HepG2 (cell line): Measurements from ENCODE around the gene PRKCE. TPM values are rescaled to one million over a fixed set of nuclear protein-coding genes. Genes with fewer than 3 reads are reported as not detected.

ENCODE experiments used
- ATAC-seq: fragments of 200-7000 bp; cut with Tn5 transposase; 3 replicates; pipeline ENCODE4 v1.9.1; 2020; ENCODE audit warnings: mild to moderate bottlenecking, moderate library complexity
- BruUV-seq: library from RNA; stranded (reverse); fragments of 400-500 nt; replicated peaks from 2 replicates; lab custom pipeline; 2021; lab: Mats Ljungman, UMichigan
- CTCF ChIA-PET: fragments of 300-600 bp; formaldehyde crosslinking; extraction: SDS; loops from one replicate; lab custom pipeline; 2021; ENCODE audit warnings: low total read pairs, inconsistent platforms, low intra/inter-chr PET ratio; lab: Yijun Ruan, JAX
- POLR2A ChIA-PET: fragments of 350-600 bp; sonication (Branson Sonifier 250); formaldehyde crosslinking; loops from one replicate; lab custom pipeline; 2020; ENCODE audit warnings: antibody characterized with exemption, inconsistent platforms; lab: Yijun Ruan, JAX
- DNase-seq: peaks from one replicate; pipeline ENCODE4 v3.0.0-alpha.2; 2015; ENCODE audit warnings: low spot score
- FAIRE-seq: peaks from 3 replicates; lab custom pipeline; 2011; peaks lifted over from hg19 to GRCh38; lab: Jason Lieb, UNC
- H2AFZ ChIP-seq: one replicate; pipeline ENCODE4 v1.6.1; 2011; ENCODE audit warnings: low read length, inconsistent platforms
- H3K27ac ChIP-seq: fragments of 300-600 bp; 3 replicates; pipeline ENCODE4 v1.8.0; 2011; ENCODE audit warnings: mixed run types, mild to moderate bottlenecking, mixed read lengths, low read length, inconsistent platforms; ENCODE audit not compliant: insufficient read depth; ENCODE audit errors: extremely low read length
- H3K27me3 ChIP-seq, 2 experiments: fragments of 200-600 bp in 1 of 2; 2 replicates in 1 of 2; 3 replicates in 1 of 2; pipeline versions ENCODE4 v1.6.0 to v1.8.0; 2011; ENCODE audit warnings: low read length in 2 of 2, mild to moderate bottlenecking in 2 of 2, moderate library complexity in 2 of 2, inconsistent platforms in 1 of 2; ENCODE audit not compliant: insufficient read depth in 2 of 2, control insufficient read depth in 1 of 2
- H3K36me3 ChIP-seq, 2 experiments: fragments of 200-600 bp in 1 of 2; replicated peaks in 1 of 2; 2 replicates in 1 of 2; 3 replicates in 1 of 2; pipeline versions ENCODE4 v1.5.1 to v1.8.0; 2011; ENCODE audit warnings: low read length in 2 of 2, inconsistent platforms in 1 of 2; ENCODE audit not compliant: insufficient read depth in 2 of 2, control insufficient read depth in 1 of 2
- H3K4me1 ChIP-seq: 2 replicates; pipeline ENCODE4 v1.5.1; 2012; ENCODE audit warnings: low read length, inconsistent platforms; ENCODE audit not compliant: insufficient read depth
- H3K4me2 ChIP-seq: 2 replicates; pipeline ENCODE4 v1.6.0; 2011; ENCODE audit warnings: low read depth, low read length, inconsistent platforms
- H3K4me3 ChIP-seq, 3 experiments: fragments of 200-600 bp in 1 of 3; sonication (generic), shearing (Covaris generic) in 1 of 3; replicated peaks in 1 of 3; 2 replicates each; pipeline ENCODE4 v1.5.1; 2011 to 2016; ENCODE audit warnings: low read length in 3 of 3, inconsistent platforms in 2 of 3, low read depth in 2 of 3, mild to moderate bottlenecking in 2 of 3, control low read depth in 1 of 3, mixed read lengths in 1 of 3; ENCODE audit not compliant: insufficient read depth in 1 of 3
- H3K79me2 ChIP-seq: one replicate; pipeline ENCODE4 v1.6.1; 2011; ENCODE audit warnings: low read length, inconsistent platforms; ENCODE audit not compliant: insufficient read depth
- H3K9ac ChIP-seq: 2 replicates; pipeline ENCODE4 v1.6.0; 2011; ENCODE audit warnings: mild to moderate bottlenecking, low read depth, low read length, inconsistent platforms; ENCODE audit not compliant: insufficient read depth
- H3K9me3 ChIP-seq: 2 replicates; pipeline ENCODE4 v1.5.1; 2012; ENCODE audit warnings: mild to moderate bottlenecking, low read length
- H4K20me1 ChIP-seq: 2 replicates; pipeline ENCODE4 v1.6.0; 2011; ENCODE audit warnings: inconsistent platforms, mild to moderate bottlenecking, low read length, moderate library complexity; ENCODE audit not compliant: insufficient read depth
- ATAD3A ChIP-seq: sonication (generic); formaldehyde crosslinking; IDR thresholded peaks from 2 replicates; pipeline ENCODE4 v1.4.0; 2020; ENCODE audit warnings: missing genetic modification reagents
- ATM ChIP-seq: fragments of 450-650 bp; IDR thresholded peaks from 2 replicates; pipeline ENCODE4 v1.7.1; 2017; ENCODE audit warnings: mild to moderate bottlenecking, borderline replicate concordance
- BHLHE40 ChIP-seq: IDR thresholded peaks from 2 replicates; pipeline ENCODE4 v1.6.1; 2011; ENCODE audit warnings: low read length, improper control_type of control experiment
- FOXA3 ChIP-seq: IDR thresholded peaks from 2 replicates; pipeline ENCODE4 v1.6.1; 2016; ENCODE audit warnings: missing genetic modification reagents, missing compliant biosample characterization
- NFYB ChIP-seq: sonication (generic); formaldehyde crosslinking; IDR thresholded peaks from 2 replicates; pipeline ENCODE4 v1.4.0; 2020; ENCODE audit warnings: missing genetic modification reagents
- ZBTB3 ChIP-seq: sonication (generic); formaldehyde crosslinking; IDR thresholded peaks from 2 replicates; pipeline ENCODE4 v1.4.0; 2020; ENCODE audit warnings: low read depth, mild to moderate bottlenecking, moderate library complexity, missing genetic modification reagents, borderline replicate concordance
- ZNF780A ChIP-seq: sonication (generic); formaldehyde crosslinking; IDR thresholded peaks from 2 replicates; pipeline ENCODE4 v1.8.0; 2022; ENCODE audit warnings: mild to moderate bottlenecking, missing genetic modification reagents, moderate library complexity
- WGBS: methylation state at CpG from one replicate; pipeline ENCODE4 v1.1.6; 2017; ENCODE audit warnings: low lambda C conversion rate; 5-methylcytosine and 5-hydroxymethylcytosine counted together
- in situ Hi-C: cut with HindIII; loops from 2 replicates; pipeline ENCODE4 v1.10.0; 2017; ENCODE audit warnings: low pct_unique_long_range_greater_than_20kb; ENCODE audit not compliant: extremely low pct_ligation_motif_present
- intact Hi-C: fragments of 100-400 bp; cut with micrococcal nuclease; formaldehyde crosslinking; loops from one replicate; pipeline ENCODE4 v1.10.0; 2022; ENCODE audit not compliant: unreplicated experiment
- polyA plus RNA-seq, 8 experiments: library from polyadenylated mRNA; depleted of rRNA in 3 of 8; stranded (reverse) in 7 of 8; unstranded in 1 of 8; fragments of >200 nt; fragmentation: Illumina TruSeq in 4 of 8; extraction: Trizol in 4 of 8; gene quantifications; 2 replicates each; pipeline versions ENCODE4 v1.2.1 to v1.2.3, GENCODE V29; 2011 to 2016; ENCODE audit warnings: low read depth in 4 of 8, missing spikeins in 1 of 8, mixed read lengths in 1 of 8; ENCODE audit not compliant: insufficient read depth in 1 of 8
- total RNA-seq, 5 experiments: library from RNA; depleted of rRNA; stranded (reverse); fragments of >200 nt; fragmentation: Illumina TruSeq; extraction: Trizol; gene quantifications; 2 replicates each; pipeline ENCODE4 v1.2.3, GENCODE V29; 2016; ENCODE audit warnings: low read depth in 1 of 5
- TF ChIP-seq, protein P1 (sequence below): sonication (generic); formaldehyde crosslinking; IDR thresholded peaks from 2 replicates; pipeline ENCODE4; 2020; ENCODE audit warnings: missing genetic modification reagents, mild to moderate bottlenecking, borderline replicate concordance
- TF ChIP-seq, protein P2 (sequence below): IDR thresholded peaks from 2 replicates; pipeline ENCODE4 v1.6.1; 2016; ENCODE audit warnings: low read depth, missing genetic modification reagents, missing compliant biosample characterization
- TF ChIP-seq, protein P3 (sequence below), 2 experiments: IDR thresholded peaks; 2 replicates each; pipeline ENCODE4 v1.6.1; 2011 to 2012; ENCODE audit warnings: low read length in 2 of 2, borderline replicate concordance in 1 of 2, low read depth in 1 of 2, mild to moderate bottlenecking in 1 of 2, moderate library complexity in 1 of 2

Gene PRKCE
- total and polyA plus RNA-seq, 2 of the 13 experiments (the other 11 are each of a cell fraction or from before 2014, with no cell fraction given) = 1.0 to 3.9 TPM

- TF ChIP-seq, protein P1, sequence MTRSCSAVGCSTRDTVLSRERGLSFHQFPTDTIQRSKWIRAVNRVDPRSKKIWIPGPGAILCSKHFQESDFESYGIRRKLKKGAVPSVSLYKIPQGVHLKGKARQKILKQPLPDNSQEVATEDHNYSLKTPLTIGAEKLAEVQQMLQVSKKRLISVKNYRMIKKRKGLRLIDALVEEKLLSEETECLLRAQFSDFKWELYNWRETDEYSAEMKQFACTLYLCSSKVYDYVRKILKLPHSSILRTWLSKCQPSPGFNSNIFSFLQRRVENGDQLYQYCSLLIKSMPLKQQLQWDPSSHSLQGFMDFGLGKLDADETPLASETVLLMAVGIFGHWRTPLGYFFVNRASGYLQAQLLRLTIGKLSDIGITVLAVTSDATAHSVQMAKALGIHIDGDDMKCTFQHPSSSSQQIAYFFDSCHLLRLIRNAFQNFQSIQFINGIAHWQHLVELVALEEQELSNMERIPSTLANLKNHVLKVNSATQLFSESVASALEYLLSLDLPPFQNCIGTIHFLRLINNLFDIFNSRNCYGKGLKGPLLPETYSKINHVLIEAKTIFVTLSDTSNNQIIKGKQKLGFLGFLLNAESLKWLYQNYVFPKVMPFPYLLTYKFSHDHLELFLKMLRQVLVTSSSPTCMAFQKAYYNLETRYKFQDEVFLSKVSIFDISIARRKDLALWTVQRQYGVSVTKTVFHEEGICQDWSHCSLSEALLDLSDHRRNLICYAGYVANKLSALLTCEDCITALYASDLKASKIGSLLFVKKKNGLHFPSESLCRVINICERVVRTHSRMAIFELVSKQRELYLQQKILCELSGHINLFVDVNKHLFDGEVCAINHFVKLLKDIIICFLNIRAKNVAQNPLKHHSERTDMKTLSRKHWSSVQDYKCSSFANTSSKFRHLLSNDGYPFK (CRISPR knock-in tag) = no peak
- TF ChIP-seq, protein P2, sequence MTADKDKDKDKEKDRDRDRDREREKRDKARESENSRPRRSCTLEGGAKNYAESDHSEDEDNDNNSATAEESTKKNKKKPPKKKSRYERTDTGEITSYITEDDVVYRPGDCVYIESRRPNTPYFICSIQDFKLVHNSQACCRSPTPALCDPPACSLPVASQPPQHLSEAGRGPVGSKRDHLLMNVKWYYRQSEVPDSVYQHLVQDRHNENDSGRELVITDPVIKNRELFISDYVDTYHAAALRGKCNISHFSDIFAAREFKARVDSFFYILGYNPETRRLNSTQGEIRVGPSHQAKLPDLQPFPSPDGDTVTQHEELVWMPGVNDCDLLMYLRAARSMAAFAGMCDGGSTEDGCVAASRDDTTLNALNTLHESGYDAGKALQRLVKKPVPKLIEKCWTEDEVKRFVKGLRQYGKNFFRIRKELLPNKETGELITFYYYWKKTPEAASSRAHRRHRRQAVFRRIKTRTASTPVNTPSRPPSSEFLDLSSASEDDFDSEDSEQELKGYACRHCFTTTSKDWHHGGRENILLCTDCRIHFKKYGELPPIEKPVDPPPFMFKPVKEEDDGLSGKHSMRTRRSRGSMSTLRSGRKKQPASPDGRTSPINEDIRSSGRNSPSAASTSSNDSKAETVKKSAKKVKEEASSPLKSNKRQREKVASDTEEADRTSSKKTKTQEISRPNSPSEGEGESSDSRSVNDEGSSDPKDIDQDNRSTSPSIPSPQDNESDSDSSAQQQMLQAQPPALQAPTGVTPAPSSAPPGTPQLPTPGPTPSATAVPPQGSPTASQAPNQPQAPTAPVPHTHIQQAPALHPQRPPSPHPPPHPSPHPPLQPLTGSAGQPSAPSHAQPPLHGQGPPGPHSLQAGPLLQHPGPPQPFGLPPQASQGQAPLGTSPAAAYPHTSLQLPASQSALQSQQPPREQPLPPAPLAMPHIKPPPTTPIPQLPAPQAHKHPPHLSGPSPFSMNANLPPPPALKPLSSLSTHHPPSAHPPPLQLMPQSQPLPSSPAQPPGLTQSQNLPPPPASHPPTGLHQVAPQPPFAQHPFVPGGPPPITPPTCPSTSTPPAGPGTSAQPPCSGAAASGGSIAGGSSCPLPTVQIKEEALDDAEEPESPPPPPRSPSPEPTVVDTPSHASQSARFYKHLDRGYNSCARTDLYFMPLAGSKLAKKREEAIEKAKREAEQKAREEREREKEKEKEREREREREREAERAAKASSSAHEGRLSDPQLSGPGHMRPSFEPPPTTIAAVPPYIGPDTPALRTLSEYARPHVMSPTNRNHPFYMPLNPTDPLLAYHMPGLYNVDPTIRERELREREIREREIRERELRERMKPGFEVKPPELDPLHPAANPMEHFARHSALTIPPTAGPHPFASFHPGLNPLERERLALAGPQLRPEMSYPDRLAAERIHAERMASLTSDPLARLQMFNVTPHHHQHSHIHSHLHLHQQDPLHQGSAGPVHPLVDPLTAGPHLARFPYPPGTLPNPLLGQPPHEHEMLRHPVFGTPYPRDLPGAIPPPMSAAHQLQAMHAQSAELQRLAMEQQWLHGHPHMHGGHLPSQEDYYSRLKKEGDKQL (CRISPR knock-in tag) = no peak
- no peak for TF ChIP-seq ATAD3A (CRISPR knock-in tag)
Observed at GRCh38 chr2:45731141-45731540, 79.7 kb downstream of the PRKCE start (continued).

- no peak overlapping the region for H3K4me3 ChIP-seq
- H3K27ac ChIP-seq = no peak overlapping the region
- no TSS peak for BruUV-seq
- H3K4me1 ChIP-seq = no peaks in the 10 kb centered on the region
- POLR2A ChIA-PET = no interaction called here
- CTCF ChIA-PET = no interaction called here
- no peak for FAIRE-seq
- H3K4me2 ChIP-seq = no peak overlapping the region
- H4K20me1 ChIP-seq = no peaks in the 10 kb centered on the region
- no peak for ATAC-seq
- no peak for DNase-seq
- no peaks in the 10 kb centered on the region for H3K79me2 ChIP-seq
- no peak overlapping the region for H2AFZ ChIP-seq
- H3K27me3 ChIP-seq = no peaks in the 10 kb centered on the region
- 48% methylated on average over 2 of the region's 2 CpGs for WGBS
- H3K9ac ChIP-seq = no peak overlapping the region
- intact Hi-C loops (no loop called here), in situ Hi-C loops (no loop called here)
- no peaks in the 10 kb centered on the region for H3K9me3 ChIP-seq
- H3K36me3 ChIP-seq = no peaks in the 10 kb centered on the region
- TF ChIP-seq FOXA3 (CRISPR knock-in tag) (no peak), NFYB (CRISPR knock-in tag) (no peak), ZNF780A (no peak), ZBTB3 (CRISPR knock-in tag) (no peak), BHLHE40 (no peak), ATM (no peak)
- TF ChIP-seq, protein P3, sequence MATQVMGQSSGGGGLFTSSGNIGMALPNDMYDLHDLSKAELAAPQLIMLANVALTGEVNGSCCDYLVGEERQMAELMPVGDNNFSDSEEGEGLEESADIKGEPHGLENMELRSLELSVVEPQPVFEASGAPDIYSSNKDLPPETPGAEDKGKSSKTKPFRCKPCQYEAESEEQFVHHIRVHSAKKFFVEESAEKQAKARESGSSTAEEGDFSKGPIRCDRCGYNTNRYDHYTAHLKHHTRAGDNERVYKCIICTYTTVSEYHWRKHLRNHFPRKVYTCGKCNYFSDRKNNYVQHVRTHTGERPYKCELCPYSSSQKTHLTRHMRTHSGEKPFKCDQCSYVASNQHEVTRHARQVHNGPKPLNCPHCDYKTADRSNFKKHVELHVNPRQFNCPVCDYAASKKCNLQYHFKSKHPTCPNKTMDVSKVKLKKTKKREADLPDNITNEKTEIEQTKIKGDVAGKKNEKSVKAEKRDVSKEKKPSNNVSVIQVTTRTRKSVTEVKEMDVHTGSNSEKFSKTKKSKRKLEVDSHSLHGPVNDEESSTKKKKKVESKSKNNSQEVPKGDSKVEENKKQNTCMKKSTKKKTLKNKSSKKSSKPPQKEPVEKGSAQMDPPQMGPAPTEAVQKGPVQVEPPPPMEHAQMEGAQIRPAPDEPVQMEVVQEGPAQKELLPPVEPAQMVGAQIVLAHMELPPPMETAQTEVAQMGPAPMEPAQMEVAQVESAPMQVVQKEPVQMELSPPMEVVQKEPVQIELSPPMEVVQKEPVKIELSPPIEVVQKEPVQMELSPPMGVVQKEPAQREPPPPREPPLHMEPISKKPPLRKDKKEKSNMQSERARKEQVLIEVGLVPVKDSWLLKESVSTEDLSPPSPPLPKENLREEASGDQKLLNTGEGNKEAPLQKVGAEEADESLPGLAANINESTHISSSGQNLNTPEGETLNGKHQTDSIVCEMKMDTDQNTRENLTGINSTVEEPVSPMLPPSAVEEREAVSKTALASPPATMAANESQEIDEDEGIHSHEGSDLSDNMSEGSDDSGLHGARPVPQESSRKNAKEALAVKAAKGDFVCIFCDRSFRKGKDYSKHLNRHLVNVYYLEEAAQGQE (IDR thresholded peaks at IDR 0.05; ENCODE audit: borderline replicate concordance in 1 of 2, low read depth in 1 of 2, low read length in 2 of 2) = no peak
Observed at GRCh38 chr2:45732436-45732835, 81.0 kb downstream of the PRKCE start.
